Brain microvascular endothelial cell (primary cell): Measurements from ENCODE around the gene SUSD1.

Experiments
- DNase-seq: peaks from one replicate; pipeline ENCODE4 v3.0.0-alpha.2; 2020
- H3K27ac ChIP-seq: fragments of 250-450 bp; sonication (Bioruptor Pico); 2 replicates; pipeline ENCODE4 v1.5.1; 2020; ENCODE audit warnings: mild to moderate bottlenecking, moderate library complexity
- H3K27me3 ChIP-seq: fragments of 250-450 bp; sonication (Bioruptor Pico); replicated peaks from 2 replicates; pipeline ENCODE4 v1.5.1; 2020; ENCODE audit warnings: mild to moderate bottlenecking
- H3K36me3 ChIP-seq: fragments of 250-450 bp; sonication (Bioruptor Pico); replicated peaks from 2 replicates; pipeline ENCODE4 v1.5.1; 2020; ENCODE audit warnings: mild to moderate bottlenecking
- H3K4me3 ChIP-seq: 2 replicates; pipeline ENCODE4 v1.5.1; 2011; ENCODE audit warnings: low read depth, mild to moderate bottlenecking, control low read depth, low read length, moderate library complexity
- in situ Hi-C: cut with HindIII; loops from 2 replicates; pipeline ENCODE4 v1.10.0; 2017; ENCODE audit warnings: low sequenced_read_pairs, low pct_ligation_motif_present
- TF ChIP-seq, protein P1 (sequence below): IDR thresholded peaks from 2 replicates; pipeline ENCODE4 v1.5.1; 2011; ENCODE audit warnings: low read depth, mild to moderate bottlenecking, moderate library complexity, low read length, control low read depth, inconsistent platforms; ENCODE audit errors: missing control alignments

SUSD1 gene

DNA sequence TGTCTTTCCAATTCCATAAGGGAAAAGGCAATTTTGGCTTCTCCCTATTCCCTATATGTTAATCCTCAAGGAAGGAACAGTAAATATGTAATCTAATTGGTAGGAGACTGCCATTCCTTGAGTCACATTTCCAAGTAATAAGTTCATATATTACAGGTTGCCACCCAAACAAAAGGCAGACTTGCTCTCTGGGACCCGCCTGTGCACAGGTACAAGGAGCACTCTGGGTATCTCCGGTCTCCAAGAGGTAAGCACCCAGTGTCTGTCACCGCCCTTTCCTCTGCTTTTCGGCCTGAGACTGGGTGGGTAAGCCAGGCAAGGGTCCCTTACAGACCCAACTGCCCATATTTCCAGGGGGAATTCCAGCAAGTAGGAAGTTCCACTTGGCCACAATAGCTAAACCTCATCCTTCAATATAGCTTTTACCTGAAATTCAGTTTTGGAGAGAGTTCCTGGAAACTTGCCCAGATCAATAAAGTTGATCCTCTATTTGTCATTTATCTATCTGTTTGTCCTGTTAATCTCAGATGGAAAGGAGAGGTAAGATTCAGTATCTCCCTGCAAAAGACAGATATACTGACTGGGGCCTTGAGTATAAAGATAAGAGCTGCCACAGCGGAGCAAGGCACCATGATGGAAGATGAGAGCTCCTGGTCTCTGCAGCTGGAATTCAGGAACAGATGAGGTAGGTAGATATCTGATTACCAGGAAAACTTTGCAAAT, 81.8 kb downstream of the SUSD1 start:
- Histone ChIP-seq H3K27ac (no peak overlapping the region), H3K36me3 (no peaks in the 10 kb centered on the region), H3K4me3 (no peak overlapping the region), H3K27me3 (no peaks in the 10 kb centered on the region)
- TF ChIP-seq, protein P1, sequence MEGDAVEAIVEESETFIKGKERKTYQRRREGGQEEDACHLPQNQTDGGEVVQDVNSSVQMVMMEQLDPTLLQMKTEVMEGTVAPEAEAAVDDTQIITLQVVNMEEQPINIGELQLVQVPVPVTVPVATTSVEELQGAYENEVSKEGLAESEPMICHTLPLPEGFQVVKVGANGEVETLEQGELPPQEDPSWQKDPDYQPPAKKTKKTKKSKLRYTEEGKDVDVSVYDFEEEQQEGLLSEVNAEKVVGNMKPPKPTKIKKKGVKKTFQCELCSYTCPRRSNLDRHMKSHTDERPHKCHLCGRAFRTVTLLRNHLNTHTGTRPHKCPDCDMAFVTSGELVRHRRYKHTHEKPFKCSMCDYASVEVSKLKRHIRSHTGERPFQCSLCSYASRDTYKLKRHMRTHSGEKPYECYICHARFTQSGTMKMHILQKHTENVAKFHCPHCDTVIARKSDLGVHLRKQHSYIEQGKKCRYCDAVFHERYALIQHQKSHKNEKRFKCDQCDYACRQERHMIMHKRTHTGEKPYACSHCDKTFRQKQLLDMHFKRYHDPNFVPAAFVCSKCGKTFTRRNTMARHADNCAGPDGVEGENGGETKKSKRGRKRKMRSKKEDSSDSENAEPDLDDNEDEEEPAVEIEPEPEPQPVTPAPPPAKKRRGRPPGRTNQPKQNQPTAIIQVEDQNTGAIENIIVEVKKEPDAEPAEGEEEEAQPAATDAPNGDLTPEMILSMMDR, result no peak
- in situ Hi-C loops, result no loop called here
- DNase-seq, result no peak

DNA sequence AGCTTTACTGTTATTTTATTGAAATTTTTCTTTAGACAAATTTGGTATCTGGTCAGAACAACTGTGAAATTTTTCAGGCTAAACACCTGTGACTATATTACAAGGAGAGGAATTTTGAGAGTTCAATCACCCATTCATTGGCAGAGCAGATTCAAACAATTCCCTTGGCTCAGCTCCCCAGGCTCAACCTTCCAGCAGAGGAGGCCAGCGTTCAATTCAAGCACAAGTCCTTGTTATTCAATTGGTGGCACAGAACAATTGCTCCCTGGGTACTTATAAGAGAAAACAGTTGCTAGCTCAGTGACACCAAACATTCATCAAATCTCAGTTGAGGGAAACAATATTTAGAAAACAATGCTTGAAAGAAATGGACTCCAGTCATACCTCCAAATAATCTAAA, 83.3 kb downstream of the SUSD1 start:
- TF ChIP-seq, protein P1, result peak; percentile 71
- in situ Hi-C loops, result no loop called here
- Histone ChIP-seq H3K4me3 (no peak overlapping the region), H3K27ac (no peak overlapping the region), H3K27me3 (no peaks in the 10 kb centered on the region), H3K36me3 (no peaks in the 10 kb centered on the region)
- DNase-seq, result no peak

DNA sequence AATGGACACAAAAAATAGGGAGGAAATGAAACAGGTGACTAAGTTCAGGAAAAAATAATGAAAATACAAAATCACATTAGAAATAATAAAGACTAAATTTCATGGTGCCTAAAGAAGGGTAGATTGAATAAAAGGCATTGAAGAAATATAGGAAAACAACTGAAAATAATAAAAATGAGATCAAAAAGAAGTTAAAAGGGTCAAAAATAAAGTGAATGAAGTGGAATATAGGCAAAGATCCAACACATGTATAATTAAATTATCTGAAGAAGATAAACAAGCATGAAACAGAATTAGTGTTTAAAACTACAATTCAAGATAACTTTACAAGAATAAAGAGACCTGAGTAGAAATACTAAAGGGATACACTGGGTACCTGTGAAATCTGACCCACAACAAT, 87.6 kb downstream of the SUSD1 start:
- TF ChIP-seq, protein P1, result no peak
- Histone ChIP-seq H3K27me3 (no peaks in the 10 kb centered on the region), H3K36me3 (no peaks in the 10 kb centered on the region), H3K27ac (no peak overlapping the region), H3K4me3 (no peak overlapping the region)
- DNase-seq, result no peak
- in situ Hi-C loops, result no loop called here

DNA sequence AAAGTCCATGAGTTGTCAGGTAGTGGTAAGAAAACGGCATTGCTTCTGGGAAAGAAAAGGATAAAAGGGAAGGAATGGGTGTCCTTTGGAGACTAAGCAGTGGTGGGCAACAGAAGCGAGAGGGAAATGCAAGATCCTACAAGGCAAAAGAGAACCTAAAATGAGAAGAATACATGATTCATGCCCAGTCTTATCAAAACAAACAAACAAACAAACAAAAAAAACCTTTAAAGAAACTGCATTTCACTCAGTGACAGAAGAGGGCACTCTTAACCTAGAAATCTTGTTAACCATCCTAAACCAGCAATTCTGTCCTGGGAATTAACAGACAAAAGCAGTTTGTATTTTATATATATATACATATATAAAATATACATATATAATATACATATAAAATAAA, 88.5 kb downstream of the SUSD1 start:
- in situ Hi-C loops, result no loop called here
- TF ChIP-seq, protein P1, result peak; percentile 40
- Histone ChIP-seq H3K27ac (no peak overlapping the region), H3K27me3 (no peaks in the 10 kb centered on the region), H3K4me3 (no peak overlapping the region), H3K36me3 (no peaks in the 10 kb centered on the region)
- no peak for DNase-seq

DNA sequence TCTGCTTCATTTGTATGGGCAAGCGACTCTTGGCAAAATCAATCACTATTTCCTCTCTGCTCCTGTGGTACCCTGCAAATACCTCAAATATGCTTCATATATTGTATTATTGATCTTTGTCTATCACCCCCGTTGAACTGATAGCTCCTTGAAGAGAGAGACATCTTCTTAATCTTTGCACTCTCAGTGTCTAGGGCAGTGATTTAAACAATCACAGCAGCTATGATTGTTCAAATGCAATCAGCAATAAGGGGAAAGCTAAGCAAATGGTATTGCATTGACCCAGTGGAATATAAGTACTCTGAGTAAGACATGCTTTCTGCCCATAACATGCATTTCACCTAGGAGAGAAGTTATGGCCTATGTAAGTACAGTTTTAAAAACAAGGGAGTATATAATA, 90.2 kb downstream of the SUSD1 start:
- in situ Hi-C loops, result no loop called here
- Histone ChIP-seq H3K27ac (no peak overlapping the region), H3K27me3 (no peaks in the 10 kb centered on the region), H3K36me3 (no peaks in the 10 kb centered on the region), H3K4me3 (no peak overlapping the region)
- DNase-seq, result no peak
- TF ChIP-seq, protein P1, result no peak

DNA sequence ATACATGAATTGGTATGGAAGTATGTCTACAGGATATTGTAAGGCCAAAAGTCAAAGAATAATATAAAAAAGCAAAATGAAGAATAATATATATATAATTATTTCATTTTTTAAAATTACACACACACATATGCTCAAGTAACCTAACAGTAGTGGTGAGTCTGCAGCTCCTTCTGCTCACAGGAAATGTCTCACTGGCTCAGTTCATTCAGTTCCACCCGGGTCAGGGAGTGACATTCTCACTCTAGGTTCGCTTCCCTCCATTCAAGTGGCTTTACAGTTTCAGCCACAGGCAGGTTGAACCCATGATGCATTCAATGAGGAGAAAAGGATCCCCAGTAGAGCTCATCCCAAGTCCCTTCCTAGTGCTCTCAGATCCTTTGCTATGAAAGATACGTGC, 90.8 kb downstream of the SUSD1 start:
- Histone ChIP-seq H3K36me3 (no peaks in the 10 kb centered on the region), H3K27ac (no peak overlapping the region), H3K4me3 (no peak overlapping the region), H3K27me3 (no peaks in the 10 kb centered on the region)
- no peak for DNase-seq
- in situ Hi-C loops, result no loop called here
- TF ChIP-seq, protein P1, result no peak
